22Rv1 (cell line): ENCODE measurements around the gene CCDC185.

Experiments
- CTCF ChIP-seq: fragments of 450-650 bp; IDR thresholded peaks from 2 replicates; pipeline ENCODE4 v1.5.1; 2017; ENCODE audit warnings: mild to moderate bottlenecking
- ZFX ChIP-seq: fragments of 450-650 bp; IDR thresholded peaks from 2 replicates; pipeline ENCODE4 v1.6.1; 2017; ENCODE audit warnings: antibody characterized with exemption, borderline replicate concordance

GRCh38 chr1:223374064-223374610 is 19.1 kb upstream of the CCDC185 start:
- no peak for TF ChIP-seq CTCF
- TF ChIP-seq ZFX = no peak
